ENCODE results near the gene IL10RB. TPM values are rescaled to one million over a fixed set of nuclear protein-coding genes. Genes with fewer than 3 reads are reported as not detected.

The IL10RB gene
- total RNA-seq, 1 donor: 60.9 TPM

DNA sequence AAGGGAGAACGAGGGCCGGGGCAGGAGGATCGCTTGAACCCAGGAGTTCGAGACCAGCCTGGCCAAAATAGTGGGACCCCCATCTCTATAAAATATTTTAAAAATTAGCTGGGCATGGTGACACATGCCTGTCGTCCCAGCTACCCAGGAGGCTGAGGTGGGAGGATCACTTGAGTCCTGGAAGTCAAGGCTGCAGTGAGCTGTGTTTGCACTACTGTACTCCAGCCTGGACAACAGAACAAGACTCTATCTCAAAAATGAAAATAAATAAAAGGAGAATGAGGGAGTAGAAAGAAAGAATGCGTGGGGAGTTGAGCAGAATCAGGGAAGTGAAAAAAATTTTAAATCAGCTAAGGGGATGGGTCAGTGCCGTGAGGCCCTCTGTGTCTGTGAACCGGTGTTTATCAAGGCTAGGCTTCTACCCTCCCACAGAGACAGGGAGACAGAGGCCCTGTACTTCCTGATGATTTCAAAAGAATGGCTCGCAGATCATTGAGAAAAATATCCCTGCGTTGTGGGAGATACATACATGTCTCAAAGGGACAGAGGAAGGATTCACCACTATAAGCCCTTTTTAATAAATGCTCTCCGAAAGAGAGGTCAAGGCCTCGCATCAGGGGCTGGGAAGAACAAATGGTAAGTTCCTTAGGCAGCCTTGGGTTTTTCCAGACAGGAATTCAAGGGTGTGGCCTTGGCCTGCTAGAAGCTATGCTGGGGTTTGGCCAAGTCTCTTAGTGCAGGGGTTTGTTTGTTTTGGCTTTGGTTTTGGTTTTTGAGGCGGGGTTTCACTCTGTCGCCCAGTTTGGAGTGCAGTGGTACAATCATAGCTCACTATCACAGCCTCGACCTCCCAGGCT is 20.7 kb downstream of the IL10RB start:
- DNase-seq (ENCODE audit: low read depth): peak; percentile 78
- no peak overlapping the region for H3K4me3 ChIP-seq (ENCODE audit: low read depth, low read length)
- TF ChIP-seq, protein P1, sequence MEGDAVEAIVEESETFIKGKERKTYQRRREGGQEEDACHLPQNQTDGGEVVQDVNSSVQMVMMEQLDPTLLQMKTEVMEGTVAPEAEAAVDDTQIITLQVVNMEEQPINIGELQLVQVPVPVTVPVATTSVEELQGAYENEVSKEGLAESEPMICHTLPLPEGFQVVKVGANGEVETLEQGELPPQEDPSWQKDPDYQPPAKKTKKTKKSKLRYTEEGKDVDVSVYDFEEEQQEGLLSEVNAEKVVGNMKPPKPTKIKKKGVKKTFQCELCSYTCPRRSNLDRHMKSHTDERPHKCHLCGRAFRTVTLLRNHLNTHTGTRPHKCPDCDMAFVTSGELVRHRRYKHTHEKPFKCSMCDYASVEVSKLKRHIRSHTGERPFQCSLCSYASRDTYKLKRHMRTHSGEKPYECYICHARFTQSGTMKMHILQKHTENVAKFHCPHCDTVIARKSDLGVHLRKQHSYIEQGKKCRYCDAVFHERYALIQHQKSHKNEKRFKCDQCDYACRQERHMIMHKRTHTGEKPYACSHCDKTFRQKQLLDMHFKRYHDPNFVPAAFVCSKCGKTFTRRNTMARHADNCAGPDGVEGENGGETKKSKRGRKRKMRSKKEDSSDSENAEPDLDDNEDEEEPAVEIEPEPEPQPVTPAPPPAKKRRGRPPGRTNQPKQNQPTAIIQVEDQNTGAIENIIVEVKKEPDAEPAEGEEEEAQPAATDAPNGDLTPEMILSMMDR (IDR thresholded peaks at IDR 0.05; ENCODE audit: insufficient read depth, low read depth, low read length): no peak

DNA sequence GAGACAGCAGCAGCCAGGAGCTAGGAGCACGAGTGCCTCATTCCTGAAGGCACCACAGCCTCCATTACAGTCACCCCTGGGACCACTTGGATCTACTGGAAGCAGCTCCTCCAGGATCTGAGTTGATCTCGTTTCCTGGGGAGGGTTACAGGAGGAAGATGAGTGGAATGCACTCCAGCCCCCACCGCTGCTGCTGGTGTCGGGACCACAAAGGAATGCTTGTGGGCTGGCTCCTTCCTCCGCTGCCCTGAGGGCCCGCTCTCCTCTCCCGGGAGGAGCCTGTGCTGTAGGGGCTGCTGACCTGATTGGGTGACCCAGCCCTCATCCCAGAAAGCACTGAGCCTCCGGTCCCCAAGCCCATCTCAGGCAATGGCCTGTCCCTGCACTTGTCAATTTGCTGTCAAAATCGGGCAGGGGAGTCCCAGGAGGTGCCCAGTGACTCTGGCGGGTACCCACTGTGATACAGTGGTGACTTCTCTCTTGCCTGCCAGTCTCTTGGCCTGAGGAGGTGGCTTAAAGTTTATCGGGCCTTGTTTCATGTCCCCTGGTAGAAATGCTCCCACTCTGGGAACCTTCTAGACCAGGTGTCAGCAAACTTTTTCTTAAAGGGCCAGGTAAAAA is 23.1 kb downstream of the IL10RB start:
- no peak overlapping the region for H3K4me3 ChIP-seq (ENCODE audit: low read depth, low read length)
- TF ChIP-seq, protein P1 (IDR thresholded peaks at IDR 0.05; ENCODE audit: insufficient read depth, low read depth, low read length): no peak
- DNase-seq (ENCODE audit: low read depth): peak; percentile 29

DNA sequence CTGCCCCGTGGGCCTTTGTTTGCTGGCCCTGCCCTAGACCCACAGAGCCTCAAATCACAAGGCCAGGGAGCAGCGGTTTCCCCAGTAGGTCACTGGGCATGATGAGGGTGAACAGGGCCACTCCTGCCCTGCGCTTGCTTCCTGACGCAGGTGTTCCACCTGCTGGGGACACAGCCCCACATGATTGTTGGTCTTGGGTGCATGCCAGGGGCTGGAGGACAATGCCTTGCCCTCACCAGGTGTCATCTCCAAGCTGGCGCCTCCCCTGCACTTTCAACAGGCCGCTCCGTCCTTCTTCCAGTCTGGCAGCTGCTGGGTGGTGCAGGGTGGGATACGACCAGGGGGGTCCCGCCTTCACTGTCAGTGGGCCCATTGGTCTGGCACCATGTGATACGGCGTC is 24.3 kb downstream of the IL10RB start:
- TF ChIP-seq, protein P1 (IDR thresholded peaks at IDR 0.05; ENCODE audit: insufficient read depth, low read depth, low read length): no peak

DNA sequence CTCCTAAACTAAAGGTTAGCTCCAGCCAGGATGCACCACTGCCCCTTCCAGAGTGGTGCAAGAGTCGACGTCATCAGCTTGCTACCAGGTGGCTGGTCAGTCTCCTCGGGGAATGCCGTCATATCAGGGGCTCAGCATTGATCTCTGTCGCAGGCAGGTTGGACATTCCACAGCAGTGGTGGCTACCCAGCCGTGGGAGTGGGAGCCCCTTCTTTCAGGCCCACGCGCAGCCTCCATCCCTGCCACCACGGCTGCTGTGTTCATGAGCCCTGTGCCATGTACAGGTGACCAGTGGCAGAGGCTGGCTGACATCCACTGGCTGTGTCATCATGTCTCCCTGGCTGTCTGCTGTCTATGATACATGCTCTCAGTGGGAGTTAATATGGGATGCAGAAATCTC is 25.5 kb downstream of the IL10RB start:
- TF ChIP-seq, protein P1 (IDR thresholded peaks at IDR 0.05; ENCODE audit: insufficient read depth, low read depth, low read length): no peak
- H3K4me3 ChIP-seq (ENCODE audit: low read depth, low read length): no peak overlapping the region
- DNase-seq (ENCODE audit: low read depth): no peak

More for the DNA sequence above, 24.3 kb downstream of the IL10RB start:
- no peak overlapping the region for H3K4me3 ChIP-seq (ENCODE audit: low read depth, low read length)
- no peak for DNase-seq (ENCODE audit: low read depth)

DNA sequence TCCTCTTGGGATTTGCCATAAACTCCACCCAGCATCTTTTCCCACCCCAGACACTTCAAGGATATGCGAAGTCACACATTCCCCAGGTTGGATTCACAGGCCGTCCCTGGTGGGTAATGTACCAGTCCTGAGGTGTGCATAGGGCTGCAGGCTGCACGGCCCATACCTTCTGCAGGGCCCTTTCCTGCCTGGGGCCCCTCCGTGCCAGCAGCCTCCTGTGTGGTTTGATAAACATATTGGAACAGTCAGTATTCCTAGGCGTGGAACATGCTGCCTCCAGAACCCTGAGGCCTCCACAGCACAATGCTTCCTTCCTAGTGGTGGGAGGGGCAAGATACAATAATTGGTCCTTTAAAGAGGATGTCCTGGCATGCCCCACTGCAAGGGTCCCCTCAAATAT is 26.6 kb downstream of the IL10RB start:
- TF ChIP-seq, protein P1 (IDR thresholded peaks at IDR 0.05; ENCODE audit: insufficient read depth, low read depth, low read length): no peak
- no peak overlapping the region for H3K4me3 ChIP-seq (ENCODE audit: low read depth, low read length)
- no peak for DNase-seq (ENCODE audit: low read depth)

DNA sequence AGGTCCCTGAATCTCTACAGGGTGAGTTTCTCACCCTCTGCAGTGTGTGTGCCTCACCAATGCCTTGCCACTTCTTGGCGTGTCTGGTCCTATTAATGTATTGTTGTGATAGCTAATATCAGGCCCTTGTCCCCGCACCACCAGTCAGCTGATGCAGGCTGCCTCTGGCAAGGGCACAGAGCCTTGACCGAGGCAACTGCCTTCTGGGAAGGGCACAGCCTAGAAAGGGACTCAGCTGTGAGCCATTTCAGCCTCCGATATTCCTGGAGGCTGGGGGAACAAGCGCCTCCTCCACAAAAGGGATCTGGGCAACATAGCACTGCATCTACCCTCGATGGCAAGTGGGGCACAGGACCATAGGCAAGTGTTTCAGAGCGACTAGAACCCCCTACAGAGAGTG is 27.0 kb downstream of the IL10RB start:
- H3K4me3 ChIP-seq (ENCODE audit: low read depth, low read length): no peak overlapping the region
- TF ChIP-seq, protein P1 (IDR thresholded peaks at IDR 0.05; ENCODE audit: insufficient read depth, low read depth, low read length): no peak
- no peak for DNase-seq (ENCODE audit: low read depth)
